ENCODE data around the gene STK17B.

DNA sequence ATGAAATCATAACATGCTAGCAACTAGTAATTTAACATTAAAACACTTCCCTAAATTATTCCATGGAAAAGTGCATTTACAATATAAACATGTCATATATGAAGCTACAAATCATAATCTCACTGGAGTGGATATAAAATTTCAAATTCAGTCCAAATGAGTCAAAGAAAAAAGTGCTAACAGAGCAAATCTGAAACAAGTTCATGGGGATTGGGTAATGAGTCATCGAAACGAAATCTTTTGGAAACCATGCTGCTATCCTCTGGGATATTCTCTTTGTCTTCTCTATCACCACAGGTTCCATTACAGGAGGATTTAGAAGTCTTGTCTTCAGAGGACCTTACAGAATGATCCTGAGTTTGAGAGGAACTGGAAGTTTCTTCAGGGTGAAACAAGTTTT is 34.1 kb downstream of the STK17B start:
- TF ChIP-seq, protein P1, sequence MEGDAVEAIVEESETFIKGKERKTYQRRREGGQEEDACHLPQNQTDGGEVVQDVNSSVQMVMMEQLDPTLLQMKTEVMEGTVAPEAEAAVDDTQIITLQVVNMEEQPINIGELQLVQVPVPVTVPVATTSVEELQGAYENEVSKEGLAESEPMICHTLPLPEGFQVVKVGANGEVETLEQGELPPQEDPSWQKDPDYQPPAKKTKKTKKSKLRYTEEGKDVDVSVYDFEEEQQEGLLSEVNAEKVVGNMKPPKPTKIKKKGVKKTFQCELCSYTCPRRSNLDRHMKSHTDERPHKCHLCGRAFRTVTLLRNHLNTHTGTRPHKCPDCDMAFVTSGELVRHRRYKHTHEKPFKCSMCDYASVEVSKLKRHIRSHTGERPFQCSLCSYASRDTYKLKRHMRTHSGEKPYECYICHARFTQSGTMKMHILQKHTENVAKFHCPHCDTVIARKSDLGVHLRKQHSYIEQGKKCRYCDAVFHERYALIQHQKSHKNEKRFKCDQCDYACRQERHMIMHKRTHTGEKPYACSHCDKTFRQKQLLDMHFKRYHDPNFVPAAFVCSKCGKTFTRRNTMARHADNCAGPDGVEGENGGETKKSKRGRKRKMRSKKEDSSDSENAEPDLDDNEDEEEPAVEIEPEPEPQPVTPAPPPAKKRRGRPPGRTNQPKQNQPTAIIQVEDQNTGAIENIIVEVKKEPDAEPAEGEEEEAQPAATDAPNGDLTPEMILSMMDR (IDR thresholded peaks at IDR 0.05; ENCODE audit: borderline replicate concordance, extremely low read depth, low read length, poor library complexity, severe bottlenecking): no peak
- TF ChIP-seq EZH2 (IDR thresholded peaks at IDR 0.05; ENCODE audit: borderline replicate concordance, low read depth, low read length, severe bottlenecking): no peak
